D721Med (cell line): ENCODE measurements around the gene ZNF256.

Experiments
- DNase-seq: peaks from one replicate; pipeline ENCODE4 v3.0.0; 2011; ENCODE audit warnings: low spot score; ENCODE audit not compliant: insufficient read length
- FAIRE-seq: peaks from 2 replicates; lab custom pipeline; 2011; peaks lifted over from hg19 to GRCh38; lab: Jason Lieb, UNC
- CTCF ChIP-seq: IDR thresholded peaks from 2 replicates; pipeline ENCODE4 v1.5.1; 2012; ENCODE audit warnings: mild to moderate bottlenecking, control low read depth; ENCODE audit not compliant: insufficient read depth; ENCODE audit errors: missing control alignments

Gene ZNF256

GRCh38 chr19:57947419-57948134, at the start of gene ZNF256:
Gene ZNF256 (minus strand): TSS chr19:57947706. CDS start chr19:57947474, 232 bp downstream.
- peak; percentile 54 for TF ChIP-seq CTCF
- DNase-seq (peak; percentile 84), FAIRE-seq (no peak)

GRCh38 chr19:57992841-57993240, 45.3 kb upstream of the ZNF256 start:
- TF ChIP-seq CTCF = no peak
- FAIRE-seq (no peak), DNase-seq (no peak)

- DNase-seq = no peak
- FAIRE-seq = no peak
- TF ChIP-seq CTCF = no peak
Measured at GRCh38 chr19:57978586-57979289, 31.2 kb upstream of the ZNF256 start.

GRCh38 chr19:57974434-57974833, 26.9 kb upstream of the ZNF256 start, which contains the start of gene C19orf18:
Gene C19orf18 (minus strand): TSS chr19:57974534. CDS start chr19:57974432, 102 bp downstream.
- DNase-seq (no peak), FAIRE-seq (no peak)
- TF ChIP-seq CTCF = no peak

GRCh38 chr19:57964761-57965160, 17.3 kb upstream of the ZNF256 start:
- DNase-seq = no peak
- TF ChIP-seq CTCF = no peak
- no peak for FAIRE-seq

GRCh38 chr19:57961785-57962184, 14.3 kb upstream of the ZNF256 start:
- TF ChIP-seq CTCF = no peak
- FAIRE-seq (no peak), DNase-seq (no peak)

- DNase-seq = no peak
- no peak for TF ChIP-seq CTCF
- no peak for FAIRE-seq
Measured at GRCh38 chr19:57954996-57955395, 7.5 kb upstream of the ZNF256 start.
